ENCODE data around the gene PNLIPRP1.

PNLIPRP1 gene

GRCh38 chr10:116574797-116575196, 16.0 kb upstream of the PNLIPRP1 start:
- TF ChIP-seq YY1 (IDR thresholded peaks at IDR 0.05; ENCODE audit: low read depth) (no peak), NFIC (IDR thresholded peaks at IDR 0.05) (no peak), MAX (IDR thresholded peaks at IDR 0.05) (no peak), FOXM1 (IDR thresholded peaks at IDR 0.05; ENCODE audit: borderline replicate concordance, low read depth) (no peak), TCF12 (IDR thresholded peaks at IDR 0.05; ENCODE audit: low read depth) (no peak), USF1 (IDR thresholded peaks at IDR 0.05) (no peak), EP300 (IDR thresholded peaks at IDR 0.05; ENCODE audit: borderline replicate concordance) (no peak), RAD21 (IDR thresholded peaks at IDR 0.05; ENCODE audit: low read depth) (no peak), REST (IDR thresholded peaks at IDR 0.05; ENCODE audit: low read depth) (no peak), ZBTB7A (IDR thresholded peaks at IDR 0.05; ENCODE audit: low read depth) (no peak), EGR1 (IDR thresholded peaks at IDR 0.05) (no peak), CREB1 (IDR thresholded peaks at IDR 0.05; ENCODE audit: low read depth) (no peak), CEBPB (IDR thresholded peaks at IDR 0.05) (no peak)

GRCh38 chr10:116587878-116588591, 2.7 kb upstream of the PNLIPRP1 start:
- TF ChIP-seq CEBPB (IDR thresholded peaks at IDR 0.05), result no peak
- no peak for TF ChIP-seq FOXM1 (IDR thresholded peaks at IDR 0.05; ENCODE audit: borderline replicate concordance, low read depth)
- no peak for TF ChIP-seq NFIC (IDR thresholded peaks at IDR 0.05)
- no peak for TF ChIP-seq CREB1 (IDR thresholded peaks at IDR 0.05; ENCODE audit: low read depth)
- TF ChIP-seq EGR1 (IDR thresholded peaks at IDR 0.05), result no peak
- TF ChIP-seq TEAD4 (IDR thresholded peaks at IDR 0.05), result no peak
- no peak for TF ChIP-seq YY1 (IDR thresholded peaks at IDR 0.05; ENCODE audit: low read depth)
- TF ChIP-seq USF1 (IDR thresholded peaks at IDR 0.05), result no peak
- TF ChIP-seq TAF1 (IDR thresholded peaks at IDR 0.05; ENCODE audit: low read depth), result no peak
- no peak for TF ChIP-seq MAX (IDR thresholded peaks at IDR 0.05)
- TF ChIP-seq RAD21 (IDR thresholded peaks at IDR 0.05; ENCODE audit: low read depth), result no peak
- TF ChIP-seq TCF12 (IDR thresholded peaks at IDR 0.05; ENCODE audit: low read depth), result no peak
- TF ChIP-seq ZBTB7A (IDR thresholded peaks at IDR 0.05; ENCODE audit: low read depth), result no peak
- no peak for TF ChIP-seq EP300 (IDR thresholded peaks at IDR 0.05; ENCODE audit: borderline replicate concordance)
- TF ChIP-seq REST (IDR thresholded peaks at IDR 0.05; ENCODE audit: low read depth), result no peak

- TF ChIP-seq NFIC (IDR thresholded peaks at IDR 0.05) (no peak), TCF12 (IDR thresholded peaks at IDR 0.05; ENCODE audit: low read depth) (no peak), RAD21 (IDR thresholded peaks at IDR 0.05; ENCODE audit: low read depth) (no peak), USF1 (IDR thresholded peaks at IDR 0.05) (no peak), EP300 (IDR thresholded peaks at IDR 0.05; ENCODE audit: borderline replicate concordance) (no peak), YY1 (IDR thresholded peaks at IDR 0.05; ENCODE audit: low read depth) (no peak), CEBPB (IDR thresholded peaks at IDR 0.05) (no peak), TAF1 (IDR thresholded peaks at IDR 0.05; ENCODE audit: low read depth) (no peak), REST (IDR thresholded peaks at IDR 0.05; ENCODE audit: low read depth) (no peak), ZBTB7A (IDR thresholded peaks at IDR 0.05; ENCODE audit: low read depth) (no peak), EGR1 (IDR thresholded peaks at IDR 0.05) (no peak), MAX (IDR thresholded peaks at IDR 0.05) (no peak), TEAD4 (IDR thresholded peaks at IDR 0.05) (no peak), FOXM1 (IDR thresholded peaks at IDR 0.05; ENCODE audit: borderline replicate concordance, low read depth) (no peak), CREB1 (IDR thresholded peaks at IDR 0.05; ENCODE audit: low read depth) (no peak)
Observed at GRCh38 chr10:116588995-116589394, 1.8 kb upstream of the PNLIPRP1 start.

Measured in Ishikawa (cell line).